ENCODE data around the gene HS2ST1. TPM values are rescaled to one million over a fixed set of nuclear protein-coding genes. Genes with fewer than 3 reads are reported as not detected.
A peak's percentile ranks its signal among the peaks of the same experiment; 100 is the strongest.
"Not testable (repeated sequence)": the region's sequence is repeated elsewhere in the genome, so short reads cannot be mapped to it uniquely, and the experiment has no call there.

HS2ST1 gene
- 10 to 100 TPM in 2 of 4 donors, 1 to 10 TPM in 2; 6.3 to 11.7 (median 10.3) TPM for total RNA-seq

GRCh38 chr1:86914601-86914997, at the start of gene HS2ST1:
HS2ST1 (plus strand) TSS chr1:86914635.
- peak within 1 kb of the TSS; percentile 77 for H3K4me3 ChIP-seq
- TF ChIP-seq POLR2A (IDR thresholded peaks at IDR 0.05) (peak in 1 of 2 donors; percentile 27), EP300 (IDR thresholded peaks at IDR 0.05) (no peak)
- no peaks in the 10 kb centered on the region for H3K27me3 ChIP-seq
- whole genome bisulfite sequencing = 1% methylated on average over 41 of the region's 45 CpGs
- H3K9me3 ChIP-seq = no peaks in the 10 kb centered on the region
- H3K4me1 ChIP-seq = peaks cover 32% of the 10 kb centered on the region
- no peaks in the 10 kb centered on the region for H3K36me3 ChIP-seq
- peak within 1 kb of the TSS; percentile 96 for H3K27ac ChIP-seq
- DNase-seq (ENCODE audit: low spot score in 2 of 2) = no peak

GRCh38 chr1:86865973-86866637, 48.3 kb upstream of the HS2ST1 start:
- TF ChIP-seq EP300 (IDR thresholded peaks at IDR 0.05) (no peak), POLR2A (IDR thresholded peaks at IDR 0.05) (no peak), CTCF (IDR thresholded peaks at IDR 0.05) (no peak), POLR2AphosphoS5 (IDR thresholded peaks at IDR 0.05) (no peak)
- H3K9me3 ChIP-seq = no peaks in the 10 kb centered on the region
- no peak overlapping the region for H3K27ac ChIP-seq
- no peak overlapping the region for H3K4me3 ChIP-seq
- 91% methylated on average over 6 of the region's 6 CpGs for WGBS
- peaks cover 7% of the 10 kb centered on the region for H3K36me3 ChIP-seq
- peaks cover 8% of the 10 kb centered on the region for H3K4me1 ChIP-seq
- no peak for DNase-seq (ENCODE audit: low spot score in 2 of 2)
- no peaks in the 10 kb centered on the region for H3K27me3 ChIP-seq

- no peaks in the 10 kb centered on the region for H3K27me3 ChIP-seq
- DNase-seq (ENCODE audit: low spot score in 2 of 2) = no peak
- no peak overlapping the region for H3K27ac ChIP-seq
- H3K9me3 ChIP-seq = no peaks in the 10 kb centered on the region
- TF ChIP-seq POLR2AphosphoS5 (IDR thresholded peaks at IDR 0.05) (no peak), CTCF (IDR thresholded peaks at IDR 0.05) (no peak), EP300 (IDR thresholded peaks at IDR 0.05) (no peak), POLR2A (IDR thresholded peaks at IDR 0.05) (no peak)
- H3K4me1 ChIP-seq = peaks cover 3% of the 10 kb centered on the region
- H3K36me3 ChIP-seq = peaks cover 7% of the 10 kb centered on the region
- H3K4me3 ChIP-seq = no peak overlapping the region
Observed at GRCh38 chr1:86866665-86867064, 47.8 kb upstream of the HS2ST1 start.

- H3K4me3 ChIP-seq; H3K27me3 ChIP-seq; DNase-seq (ENCODE audit: low spot score in 2 of 2); H3K27ac ChIP-seq; H3K4me1 ChIP-seq; H3K9me3 ChIP-seq; H3K36me3 ChIP-seq: not testable (repeated sequence)
- 94% methylated on average over 4 of the region's 4 CpGs for WGBS
Observed at GRCh38 chr1:86867278-86867677, 47.2 kb upstream of the HS2ST1 start.

GRCh38 chr1:86868477-86868876, 46.0 kb upstream of the HS2ST1 start:
- Histone ChIP-seq H3K9me3 (no peaks in the 10 kb centered on the region), H3K27me3 (no peaks in the 10 kb centered on the region), H3K4me3 (no peak overlapping the region), H3K27ac (no peak overlapping the region), H3K4me1 (peaks cover 2% of the 10 kb centered on the region), H3K36me3 (peaks cover 7% of the 10 kb centered on the region)
- DNase-seq (ENCODE audit: low spot score in 2 of 2) = no peak
- 74% methylated on average over 1 of the region's 1 CpG for WGBS
- no peak for TF ChIP-seq POLR2A (IDR thresholded peaks at IDR 0.05)
- no peak for TF ChIP-seq CTCF (IDR thresholded peaks at IDR 0.05)
- TF ChIP-seq EP300 (IDR thresholded peaks at IDR 0.05) = no peak
- no peak for TF ChIP-seq POLR2AphosphoS5 (IDR thresholded peaks at IDR 0.05)

GRCh38 chr1:86871001-86871400, 43.4 kb upstream of the HS2ST1 start:
- Histone ChIP-seq H3K27me3 (no peaks in the 10 kb centered on the region), H3K27ac (no peak overlapping the region), H3K4me3 (no peak overlapping the region), H3K36me3 (peaks cover 19% of the 10 kb centered on the region), H3K4me1 (peaks cover 2% of the 10 kb centered on the region), H3K9me3 (no peaks in the 10 kb centered on the region)
- TF ChIP-seq EP300 (IDR thresholded peaks at IDR 0.05) = no peak
- TF ChIP-seq POLR2A (IDR thresholded peaks at IDR 0.05) = no peak
- no peak for TF ChIP-seq POLR2AphosphoS5 (IDR thresholded peaks at IDR 0.05)
- no peak for TF ChIP-seq CTCF (IDR thresholded peaks at IDR 0.05)
- no peak for DNase-seq (ENCODE audit: low spot score in 2 of 2)
- 94% methylated on average over 3 of the region's 3 CpGs for WGBS
